Naive thymus-derived CD4-positive, alpha-beta T cell (primary cell): ENCODE measurements around the gene GPR183. TPM values are rescaled to one million over a fixed set of nuclear protein-coding genes. Genes with fewer than 3 reads are reported as not detected.
A peak's percentile ranks its signal among the peaks of the same experiment; 100 is the strongest.

ENCODE experiments used
- ATAC-seq: fragments of 150-1000 bp; cut with Tn5 transposase; 2 replicates; pipeline ENCODE4 v1.10.0; 2021; ENCODE audit warnings: mild to moderate bottlenecking, moderate library complexity
- CTCF ChIA-PET: fragments of 350-600 bp; sonication (Branson Sonifier 250); formaldehyde crosslinking; loops from one replicate; lab custom pipeline; 2021; ENCODE audit warnings: antibody characterized with exemption; lab: Charles Lee
- POLR2A ChIA-PET: fragments of 350-600 bp; sonication (Branson Sonifier 250); formaldehyde crosslinking; loops from one replicate; lab custom pipeline; 2021; ENCODE audit warnings: antibody characterized with exemption, inconsistent platforms; lab: Charles Lee
- DNase-seq, 9 donors: peaks; one replicate each; pipeline versions ENCODE4 v3.0.0 to v3.0.0-alpha.2; 2020 to 2022; ENCODE audit warnings: mixed read lengths in 1 of 9
- H3K27ac ChIP-seq: one replicate; pipeline ENCODE4 v1.7.0; 2013; ENCODE audit warnings: mild to moderate bottlenecking, low read depth, low read length, moderate library complexity
- H3K27me3 ChIP-seq, 2 donors: one replicate each; pipeline ENCODE4 v1.7.0; 2013; ENCODE audit warnings: low read length in 2 of 2, mild to moderate bottlenecking in 2 of 2, moderate library complexity in 2 of 2; ENCODE audit not compliant: control insufficient read depth in 2 of 2, insufficient read depth in 2 of 2
- H3K36me3 ChIP-seq, 3 experiments: 1 replicate in 2 of 3; 2 replicates in 1 of 3; pipeline ENCODE4 v1.7.0; 2013; ENCODE audit warnings: low read length in 3 of 3, mild to moderate bottlenecking in 3 of 3, moderate library complexity in 1 of 3; ENCODE audit not compliant: insufficient read depth in 3 of 3, control insufficient read depth in 2 of 3
- H3K4me1 ChIP-seq, 2 donors: one replicate each; pipeline ENCODE4 v1.7.0; 2013; ENCODE audit warnings: low read length in 2 of 2, mild to moderate bottlenecking in 2 of 2, moderate library complexity in 1 of 2; ENCODE audit not compliant: control insufficient read depth in 2 of 2, insufficient read depth in 2 of 2
- H3K4me3 ChIP-seq: 2 replicates; pipeline ENCODE4 v1.7.0; 2013; ENCODE audit warnings: mild to moderate bottlenecking, low read length
- H3K9me3 ChIP-seq, 3 experiments: 1 replicate in 2 of 3; 2 replicates in 1 of 3; pipeline ENCODE4 v1.7.0; 2013; ENCODE audit warnings: low read length in 3 of 3; ENCODE audit not compliant: control insufficient read depth in 2 of 3
- H3K27ac Mint-ChIP-seq, 9 donors: one replicate each; pipeline ENCODE4 v1.8.0; 2020 to 2022; ENCODE audit warnings: mixed read lengths in 9 of 9, mild to moderate bottlenecking in 8 of 9, moderate library complexity in 5 of 9, inconsistent platforms in 2 of 9
- H3K27me3 Mint-ChIP-seq, 5 donors: one replicate each; pipeline ENCODE4 v1.8.0; 2021 to 2022; ENCODE audit warnings: mixed read lengths in 5 of 5, mild to moderate bottlenecking in 1 of 5
- H3K36me3 Mint-ChIP-seq, 5 donors: one replicate each; pipeline ENCODE4 v1.8.0; 2020 to 2022; ENCODE audit warnings: mixed read lengths in 5 of 5, mild to moderate bottlenecking in 3 of 5, inconsistent platforms in 1 of 5
- H3K4me1 Mint-ChIP-seq, 7 donors: one replicate each; pipeline ENCODE4 v1.8.0; 2020 to 2022; ENCODE audit warnings: mixed read lengths in 7 of 7, mild to moderate bottlenecking in 3 of 7, inconsistent platforms in 1 of 7
- H3K4me3 Mint-ChIP-seq, 10 donors: one replicate each; pipeline ENCODE4 v1.8.0; 2020 to 2022; ENCODE audit warnings: mild to moderate bottlenecking in 10 of 10, mixed read lengths in 10 of 10, moderate library complexity in 6 of 10, inconsistent platforms in 2 of 10
- H3K9me3 Mint-ChIP-seq, 11 donors: one replicate each; pipeline ENCODE4 v1.8.0; 2020 to 2022; ENCODE audit warnings: mixed read lengths in 11 of 11, mild to moderate bottlenecking in 4 of 11, inconsistent platforms in 1 of 11, moderate library complexity in 1 of 11
- intact Hi-C, 2 donors: fragments of 100-400 bp; cut with micrococcal nuclease; formaldehyde crosslinking; loops; one replicate each; pipeline ENCODE4 v1.15.1; 2023
- polyA plus RNA-seq, 2 donors: library from polyadenylated mRNA; unstranded; fragments of 300-500 nt; fragmentation: Illumina TruSeq; gene quantifications; one replicate each; pipeline ENCODE4 v1.2.3, GENCODE V29; 2021
- total RNA-seq, 6 experiments: library from RNA in 5 of 6; stranded (reverse) in 5 of 6; gene quantifications; 1 replicate in 5 of 6; 2 replicates in 1 of 6; pipeline ENCODE4 v1.2.3 and lab custom pipeline; 2021 to 2026

GPR183 gene
- total and polyA plus RNA-seq, 7 experiments from 2014 or later: 26.8 to 241 (median 216) TPM

- Histone ChIP-seq H3K36me3 (peaks cover 0 to 5% (median 0%) of the 10 kb centered on the region in 3 experiments), H3K9me3 (no peaks in the 10 kb centered on the region), H3K4me3 (no peak overlapping the region), H3K4me1 (peaks cover 80 to 88% of the 10 kb centered on the region in 2 donors), H3K27ac (peak overlapping the region; percentile 95), H3K27me3 (no peaks in the 10 kb centered on the region)
- DNase-seq (no peak), ATAC-seq (no peak)
- peak overlapping the region; percentile 97 to 100 (median 99) for H3K27ac Mint-ChIP-seq
- H3K36me3 Mint-ChIP-seq: peaks cover 16 to 58% (median 25%) of the 10 kb centered on the region in 5 donors
- intact Hi-C loops: no loop called here
- no peaks in the 10 kb centered on the region for H3K27me3 Mint-ChIP-seq
- POLR2A ChIA-PET: interaction anchor here (0.6 to 8.3 kb wide), 20 partner anchors 8 to 151 kb away, joined by 3 to 205 read pairs (median 10); partner anchors contain the start of gene GPR183
- peak overlapping the region; percentile 49 to 74 (median 71) for H3K4me3 Mint-ChIP-seq
- H3K9me3 Mint-ChIP-seq: peaks cover 0 to 9% (median 0%) of the 10 kb centered on the region in 11 donors
- CTCF ChIA-PET: interaction anchor here (0.7 to 4.5 kb wide), 9 partner anchors 13 to 165 kb away, joined by 3 to 39 read pairs (median 9); partner anchors contain the start of gene GPR183
- peaks cover 73 to 100% (median 98%) of the 10 kb centered on the region in 7 donors for H3K4me1 Mint-ChIP-seq
These were observed 46.6 kb upstream of the GPR183 start for GRCh38 chr13:99353836-99354235.

GRCh38 chr13:99353246-99353600 lies 46.0 kb upstream of the GPR183 start:
- H3K27ac ChIP-seq: peak overlapping the region; percentile 95
- no peaks in the 10 kb centered on the region for H3K27me3 ChIP-seq
- intact Hi-C loops: no loop called here
- POLR2A ChIA-PET: interaction anchor here (0.6 to 8.3 kb wide), 35 partner anchors 8 to 253 kb away, joined by 3 to 205 read pairs (median 7); partner anchors contain the start of genes GPR183 and UBAC2
- Mint-ChIP-seq H3K36me3 (peaks cover 16 to 54% (median 28%) of the 10 kb centered on the region in 5 donors), H3K9me3 (peaks cover 0 to 9% (median 0%) of the 10 kb centered on the region in 11 donors), H3K27ac (peak overlapping the region; percentile 51 to 100 (median 99)), H3K4me3 (peak overlapping the region in 9 of 10 donors; percentile 61 to 81 (median 70)), H3K27me3 (no peaks in the 10 kb centered on the region), H3K4me1 (peaks cover 73 to 100% (median 98%) of the 10 kb centered on the region in 7 donors)
- no peaks in the 10 kb centered on the region for H3K9me3 ChIP-seq
- peak overlapping the region; percentile 31 for H3K4me3 ChIP-seq
- CTCF ChIA-PET: interaction anchor here (0.6 to 4.5 kb wide), 20 partner anchors 8 to 87 kb away, joined by 3 to 39 read pairs (median 6); partner anchors contain the start of gene GPR183
- DNase-seq: no peak
- H3K4me1 ChIP-seq: peaks cover 76 to 82% of the 10 kb centered on the region in 2 donors
- peaks cover 0 to 11% (median under 1%) of the 10 kb centered on the region in 3 experiments for H3K36me3 ChIP-seq
- ATAC-seq: no peak

- Mint-ChIP-seq H3K4me1 (peaks cover 72 to 100% (median 98%) of the 10 kb centered on the region in 7 donors), H3K27me3 (no peaks in the 10 kb centered on the region), H3K27ac (peak overlapping the region; percentile 67 to 100 (median 99)), H3K36me3 (peaks cover 15 to 51% (median 28%) of the 10 kb centered on the region in 5 donors), H3K9me3 (peaks cover 0 to 9% (median 0%) of the 10 kb centered on the region in 11 donors), H3K4me3 (peak overlapping the region; percentile 59 to 81 (median 68))
- POLR2A ChIA-PET: interaction anchor here (0.6 to 8.3 kb wide), 45 partner anchors 8 to 252 kb away, joined by 3 to 205 read pairs (median 5); partner anchors contain the start of genes GPR18, GPR183, TM9SF2 and UBAC2
- Histone ChIP-seq H3K4me3 (peak overlapping the region; percentile 31), H3K36me3 (peaks cover 0 to 16% (median 7%) of the 10 kb centered on the region in 3 experiments), H3K9me3 (no peaks in the 10 kb centered on the region), H3K27ac (peak overlapping the region; percentile 95), H3K4me1 (peaks cover 70 to 76% of the 10 kb centered on the region in 2 donors), H3K27me3 (no peaks in the 10 kb centered on the region)
- peak in 7 of 9 donors; percentile 53 to 69 (median 56) for DNase-seq
- CTCF ChIA-PET: interaction anchor here (0.6 to 4.5 kb wide), 31 partner anchors 8 to 87 kb away, joined by 3 to 39 read pairs (median 4); partner anchors contain the start of gene GPR183
- ATAC-seq: no peak
- intact Hi-C loops: no loop called here
These were observed 45.4 kb upstream of the GPR183 start for GRCh38 chr13:99352351-99353245.

GRCh38 chr13:99351772-99352171 lies 44.6 kb upstream of the GPR183 start:
- Mint-ChIP-seq H3K4me3 (peak overlapping the region; percentile 16 to 73 (median 66)), H3K4me1 (peaks cover 64 to 100% (median 98%) of the 10 kb centered on the region in 7 donors), H3K27me3 (no peaks in the 10 kb centered on the region), H3K36me3 (peaks cover 15 to 52% (median 33%) of the 10 kb centered on the region in 5 donors), H3K9me3 (peaks cover 0 to 7% (median 0%) of the 10 kb centered on the region in 11 donors), H3K27ac (peak overlapping the region; percentile 67 to 100 (median 99))
- DNase-seq (peak in 7 of 9 donors; percentile 60 to 85 (median 75)), ATAC-seq (peak; percentile 54)
- ChIA-PET CTCF (interaction anchor here (0.6 to 4.5 kb wide), 26 partner anchors 9 to 86 kb away, joined by 3 to 39 read pairs (median 5); partner anchors contain the start of gene GPR183), POLR2A (interaction anchor here (0.6 to 8.3 kb wide), 36 partner anchors 10 to 167 kb away, joined by 3 to 205 read pairs (median 6); partner anchors contain the start of genes GPR18, GPR183, TM9SF2 and UBAC2)
- Histone ChIP-seq H3K4me1 (peaks cover 64 to 68% of the 10 kb centered on the region in 2 donors), H3K9me3 (no peaks in the 10 kb centered on the region), H3K36me3 (peaks cover 0 to 20% (median 7%) of the 10 kb centered on the region in 3 experiments), H3K27ac (peak overlapping the region; percentile 95), H3K27me3 (no peaks in the 10 kb centered on the region), H3K4me3 (peak overlapping the region; percentile 17)
- intact Hi-C loops: loop anchor here in 1 of 2 donors (1.0 kb wide), 4 partner anchors 12 to 82 kb away; partner anchors contain the start of gene GPR183

- Histone ChIP-seq H3K36me3 (peaks cover 0 to 32% (median 7%) of the 10 kb centered on the region in 3 experiments), H3K4me3 (no peak overlapping the region), H3K27me3 (no peaks in the 10 kb centered on the region), H3K9me3 (no peaks in the 10 kb centered on the region), H3K27ac (peak overlapping the region; percentile 95), H3K4me1 (peaks cover 52 to 58% of the 10 kb centered on the region in 2 donors)
- CTCF ChIA-PET: interaction anchor here (0.6 to 4.5 kb wide), 3 partner anchors 46 to 78 kb away, joined by 5 to 39 read pairs (median 5); partner anchors contain the start of gene GPR183
- ATAC-seq: no peak
- no peak for DNase-seq
- Mint-ChIP-seq H3K4me3 (peak overlapping the region in 3 of 10 donors; percentile 10 to 70 (median 44)), H3K9me3 (peaks cover 0 to 7% (median 0%) of the 10 kb centered on the region in 11 donors), H3K36me3 (peaks cover 22 to 57% (median 44%) of the 10 kb centered on the region in 5 donors), H3K4me1 (peaks cover 61 to 98% (median 95%) of the 10 kb centered on the region in 7 donors), H3K27ac (peak overlapping the region in 8 of 9 donors; percentile 94 to 100 (median 99)), H3K27me3 (no peaks in the 10 kb centered on the region)
- intact Hi-C loops: no loop called here
- POLR2A ChIA-PET: interaction anchor here (0.9 to 8.3 kb wide), 4 partner anchors 8 to 79 kb away, joined by 3 to 167 read pairs (median 41); no protein-coding TSS in a partner anchor
These were observed 43.0 kb upstream of the GPR183 start for GRCh38 chr13:99350191-99350590.
